CD4-positive, alpha-beta T cell treated with Interleukin-15 for 1 hour (primary cell): ENCODE data around the gene HECTD1.
"Not testable (repeated sequence)": the region's sequence is repeated elsewhere in the genome, so short reads cannot be mapped to it uniquely, and the experiment has no call there.

ENCODE experiments used
- DNase-seq: peaks from one replicate; pipeline ENCODE4 v3.0.0-alpha.2; 2020

The HECTD1 gene

GRCh38 chr14:31224808-31225207 is 17.2 kb upstream of the HECTD1 start:
- no peak for DNase-seq

- DNase-seq: no peak
Observed at GRCh38 chr14:31223331-31223730, 15.7 kb upstream of the HECTD1 start.

- DNase-seq: no peak
Observed at GRCh38 chr14:31222834-31223233, 15.2 kb upstream of the HECTD1 start.

- no peak for DNase-seq
Observed at GRCh38 chr14:31221266-31221665, 13.7 kb upstream of the HECTD1 start.

- DNase-seq: no peak
Observed at GRCh38 chr14:31219169-31219568, 11.6 kb upstream of the HECTD1 start.

GRCh38 chr14:31216359-31216758 is 8.8 kb upstream of the HECTD1 start:
- DNase-seq: no peak

GRCh38 chr14:31212893-31213292 is 5.3 kb upstream of the HECTD1 start:
- DNase-seq: no peak

GRCh38 chr14:31209605-31210004 is 2.0 kb upstream of the HECTD1 start:
- no peak for DNase-seq

GRCh38 chr14:31208546-31209424 is 1.2 kb upstream of the HECTD1 start:
- DNase-seq: no peak

GRCh38 chr14:31207287-31207754 is 272 bp downstream of the HECTD1 start:
- DNase-seq: no peak

- peak; percentile 45 for DNase-seq
Observed at GRCh38 chr14:31206536-31207286, 882 bp downstream of the HECTD1 start.

- DNase-seq: no peak
Observed at GRCh38 chr14:31205681-31206535, 1.7 kb downstream of the HECTD1 start.

- DNase-seq: no peak
Observed at GRCh38 chr14:31204593-31205534, 2.7 kb downstream of the HECTD1 start.

- not testable (repeated sequence) for DNase-seq
Observed at GRCh38 chr14:31203899-31204592, 3.5 kb downstream of the HECTD1 start.

GRCh38 chr14:31203414-31203742 is 4.2 kb downstream of the HECTD1 start:
- no peak for DNase-seq

GRCh38 chr14:31201111-31201510 is 6.5 kb downstream of the HECTD1 start:
- DNase-seq: no peak

- no peak for DNase-seq
Observed at GRCh38 chr14:31200702-31200990, 6.9 kb downstream of the HECTD1 start.

- no peak for DNase-seq
Observed at GRCh38 chr14:31197671-31198070, 9.9 kb downstream of the HECTD1 start.

- no peak for DNase-seq
Observed at GRCh38 chr14:31196839-31197492, 10.6 kb downstream of the HECTD1 start.

- DNase-seq: no peak
Observed at GRCh38 chr14:31194661-31195060, 12.9 kb downstream of the HECTD1 start.

GRCh38 chr14:31194095-31194494 is 13.5 kb downstream of the HECTD1 start:
- DNase-seq: no peak
